ENCODE measurements around the gene ATP13A3.

The ATP13A3 gene

GRCh38 chr3:194364314-194364651 is 122.5 kb downstream of the ATP13A3 start:
- TF ChIP-seq CTCF (IDR thresholded peaks at IDR 0.05; ENCODE audit: insufficient read depth, low read depth, low read length, missing control alignments) = no peak
- no peak overlapping the region for H3K4me3 ChIP-seq (ENCODE audit: low read length)
- DNase-seq (ENCODE audit: low read depth) = no peak

- no peak for DNase-seq (ENCODE audit: low read depth)
- H3K4me3 ChIP-seq (ENCODE audit: low read length) = no peak overlapping the region
- TF ChIP-seq CTCF (IDR thresholded peaks at IDR 0.05; ENCODE audit: insufficient read depth, low read depth, low read length, missing control alignments) = no peak
Measured at GRCh38 chr3:194360568-194360967, 126.2 kb downstream of the ATP13A3 start.

- TF ChIP-seq CTCF (IDR thresholded peaks at IDR 0.05; ENCODE audit: insufficient read depth, low read depth, low read length, missing control alignments) = no peak
- H3K4me3 ChIP-seq (ENCODE audit: low read length) = no peak overlapping the region
- no peak for DNase-seq (ENCODE audit: low read depth)
Measured at GRCh38 chr3:194357681-194358080, 129.1 kb downstream of the ATP13A3 start.

GRCh38 chr3:194355379-194355778 is 131.4 kb downstream of the ATP13A3 start:
- no peak overlapping the region for H3K4me3 ChIP-seq (ENCODE audit: low read length)
- DNase-seq (ENCODE audit: low read depth) = no peak
- TF ChIP-seq CTCF (IDR thresholded peaks at IDR 0.05; ENCODE audit: insufficient read depth, low read depth, low read length, missing control alignments) = no peak

- H3K4me3 ChIP-seq (ENCODE audit: low read length) = no peak overlapping the region
- no peak for TF ChIP-seq CTCF (IDR thresholded peaks at IDR 0.05; ENCODE audit: insufficient read depth, low read depth, low read length, missing control alignments)
- no peak for DNase-seq (ENCODE audit: low read depth)
Measured at GRCh38 chr3:194354315-194354714, 132.5 kb downstream of the ATP13A3 start.
